Spinal cord (tissue), 10 donors: Measurements from ENCODE around the gene EIF4A2. TPM values are rescaled to one million over a fixed set of nuclear protein-coding genes. Genes with fewer than 3 reads are reported as not detected.

ENCODE experiments used
- DNase-seq, 6 donors: peaks; one replicate each; pipeline versions ENCODE4 v3.0.0 to v3.0.0-alpha.2; 2013 to 2015; ENCODE audit warnings: low spot score in 6 of 6, low read depth in 4 of 6
- H3K27ac ChIP-seq: one replicate; pipeline ENCODE4 v1.5.1; 2013; ENCODE audit warnings: low read depth, low read length, control low read depth
- H3K27me3 ChIP-seq: one replicate; pipeline ENCODE4 v1.6.1; 2013; ENCODE audit warnings: low read length; ENCODE audit not compliant: control insufficient read depth, insufficient read depth
- H3K36me3 ChIP-seq: one replicate; pipeline ENCODE4 v1.6.1; 2013; ENCODE audit warnings: low read length; ENCODE audit not compliant: control insufficient read depth, insufficient read depth
- H3K4me1 ChIP-seq: one replicate; pipeline ENCODE4 v1.6.1; 2013; ENCODE audit warnings: low read length; ENCODE audit not compliant: control insufficient read depth, insufficient read depth
- H3K4me3 ChIP-seq: one replicate; pipeline ENCODE4 v1.5.1; 2013; ENCODE audit warnings: low read depth, low read length, control low read depth
- H3K9me3 ChIP-seq: one replicate; pipeline ENCODE4 v1.6.1; 2013; ENCODE audit warnings: low read length; ENCODE audit not compliant: control insufficient read depth, insufficient read depth
- WGBS: methylation state at CpG from one replicate; pipeline ENCODE4 v1.1.5; 2013; ENCODE audit warnings: missing lambda C conversion rate; ENCODE audit not compliant: insufficient coverage; 5-methylcytosine and 5-hydroxymethylcytosine counted together
- polyA plus RNA-seq, 2 donors: library from polyadenylated mRNA; unstranded; fragments of 120-200 nt; gene quantifications; one replicate each; pipeline ENCODE4 v1.2.1, GENCODE V29; 2013; ENCODE audit not compliant: insufficient read length in 2 of 2
- total RNA-seq, 2 donors: library from RNA; depleted of rRNA in 1 of 2; stranded (reverse); fragments of 120-200 nt in 1 of 2; fragments of >200 nt in 1 of 2; gene quantifications; one replicate each; pipeline versions ENCODE4 v1.2.3 to v1.2.4, GENCODE V29; 2013 to 2014
- donor health status: healthy.

The EIF4A2 gene
- total and polyA plus RNA-seq, 4 donors = 611 to 784 (median 662) TPM

DNA sequence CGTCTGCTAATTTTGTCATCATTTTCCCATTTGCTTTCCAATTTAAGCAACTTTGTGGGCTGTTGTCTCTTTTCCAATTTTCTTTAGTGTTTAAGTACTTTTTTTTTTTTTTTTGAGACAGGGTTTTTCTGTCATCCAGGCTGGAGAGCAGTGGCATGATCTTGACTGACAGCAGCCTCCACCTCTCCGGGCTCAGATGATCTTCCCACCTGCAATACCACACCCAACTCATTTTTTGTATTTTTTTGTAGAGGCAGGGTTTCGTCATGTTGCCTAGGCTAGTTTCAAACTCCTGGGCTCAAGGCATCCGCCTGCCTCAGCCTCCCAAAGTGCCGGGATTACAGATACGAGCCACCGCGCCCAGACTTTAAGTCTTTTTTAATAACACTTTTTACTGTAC is 26.2 kb upstream of the EIF4A2 start:
- Histone ChIP-seq H3K27me3 (no peaks in the 10 kb centered on the region), H3K4me1 (no peaks in the 10 kb centered on the region), H3K27ac (no peak overlapping the region), H3K9me3 (no peaks in the 10 kb centered on the region), H3K4me3 (no peak overlapping the region), H3K36me3 (no peaks in the 10 kb centered on the region)
- DNase-seq = no peak
- 87% methylated on average over 3 of the region's 8 CpGs for WGBS

DNA sequence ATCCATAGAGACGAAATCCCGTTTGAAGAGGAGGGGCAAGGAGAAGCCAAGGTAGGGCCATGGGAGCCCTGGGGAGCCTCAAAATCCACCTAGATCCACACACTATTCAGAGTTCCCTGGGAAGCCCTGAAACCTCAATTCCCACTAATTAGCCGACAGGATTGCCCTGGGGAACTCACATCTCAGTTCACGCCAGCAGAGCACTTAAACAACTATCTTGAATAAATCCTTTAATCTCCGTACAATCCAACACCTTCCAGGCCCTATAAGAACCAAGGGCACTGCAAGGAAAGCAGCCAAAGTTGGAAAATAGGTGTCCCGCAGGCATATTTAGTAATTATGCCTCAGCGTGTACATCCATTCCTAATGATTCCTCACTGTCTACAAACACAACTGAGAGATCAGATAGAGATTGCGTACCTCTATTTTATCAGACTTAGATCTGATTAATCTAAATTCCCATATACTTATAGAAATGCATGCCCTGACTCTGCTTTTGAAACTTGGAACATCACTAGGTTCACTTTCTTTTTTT is 25.6 kb upstream of the EIF4A2 start:
- no peaks in the 10 kb centered on the region for H3K4me1 ChIP-seq
- no peak overlapping the region for H3K4me3 ChIP-seq
- DNase-seq = no peak
- no peaks in the 10 kb centered on the region for H3K36me3 ChIP-seq
- H3K27ac ChIP-seq = no peak overlapping the region
- H3K27me3 ChIP-seq = no peaks in the 10 kb centered on the region
- WGBS = 84% methylated on average over 5 of the region's 8 CpGs
- no peaks in the 10 kb centered on the region for H3K9me3 ChIP-seq

DNA sequence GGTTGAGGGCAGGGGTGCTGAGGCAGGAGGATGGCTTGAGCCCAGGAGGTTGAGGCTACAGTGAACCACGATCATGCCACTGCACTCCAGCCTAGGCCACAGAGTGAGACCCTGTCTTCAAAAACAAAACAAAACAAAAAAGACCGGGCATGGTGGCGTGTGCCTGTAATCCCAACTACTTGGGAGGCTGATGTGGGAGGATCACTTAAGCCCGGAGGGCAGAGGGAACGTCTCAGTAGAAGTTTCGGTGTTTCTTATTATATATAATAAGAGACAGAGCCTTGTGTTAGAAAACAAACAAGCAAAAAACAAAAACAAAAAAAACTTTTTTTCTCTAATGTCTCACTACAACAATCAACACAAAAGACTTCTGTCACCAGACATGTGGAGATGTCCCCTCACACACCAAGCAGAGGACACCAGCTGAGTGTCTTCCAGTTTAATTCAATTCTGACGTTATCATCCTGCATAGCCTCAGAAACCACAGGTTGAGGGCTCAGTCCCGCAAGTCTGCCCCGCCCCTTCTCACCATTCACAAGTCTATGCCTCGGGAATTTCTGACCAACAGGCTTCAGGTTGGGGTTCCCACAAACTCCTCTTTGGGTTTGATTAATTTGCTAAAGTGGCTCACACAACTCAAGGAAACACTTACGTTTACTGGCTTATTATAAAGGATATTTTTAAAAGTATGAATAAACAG is 24.0 kb upstream of the EIF4A2 start:
- Histone ChIP-seq H3K4me3 (no peak overlapping the region), H3K27ac (no peak overlapping the region), H3K27me3 (no peaks in the 10 kb centered on the region), H3K9me3 (no peaks in the 10 kb centered on the region), H3K36me3 (no peaks in the 10 kb centered on the region), H3K4me1 (no peaks in the 10 kb centered on the region)
- 43% methylated on average over 1 of the region's 11 CpGs for WGBS
- no peak for DNase-seq

- Histone ChIP-seq H3K27ac (no peak overlapping the region), H3K9me3 (no peaks in the 10 kb centered on the region), H3K4me3 (no peak overlapping the region), H3K4me1 (no peaks in the 10 kb centered on the region), H3K27me3 (no peaks in the 10 kb centered on the region), H3K36me3 (no peaks in the 10 kb centered on the region)
- DNase-seq = no peak
- WGBS = 95% methylated on average over 10 of the region's 10 CpGs
These were observed 23.1 kb upstream of the EIF4A2 start for GRCh38 chr3:186760141-186760833.

DNA sequence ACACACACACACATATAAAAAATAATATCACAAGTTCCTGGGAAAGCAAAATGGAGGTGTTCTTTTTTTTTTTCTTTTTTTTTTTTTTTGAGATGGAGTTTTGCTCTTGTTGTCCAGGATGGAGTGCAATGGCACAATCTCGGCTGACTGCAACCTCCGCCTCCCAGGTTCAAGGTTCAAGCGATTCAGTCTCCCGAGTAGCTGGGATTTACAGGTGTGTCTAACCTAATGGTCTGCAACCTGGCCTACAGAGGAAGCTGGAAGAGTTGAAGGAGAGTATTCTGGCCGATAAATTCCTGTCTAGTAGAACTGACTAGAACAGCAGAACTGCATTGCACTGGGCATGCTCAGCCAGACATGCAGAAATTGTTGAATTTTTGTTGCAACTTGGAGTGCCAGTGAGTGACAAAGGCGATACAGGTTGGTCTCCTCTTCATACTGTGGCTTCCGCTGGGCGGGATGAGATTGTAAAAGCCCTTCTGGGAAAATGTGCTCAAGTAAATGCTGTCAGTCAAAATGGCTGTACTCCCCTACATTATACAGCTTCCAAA is 22.4 kb upstream of the EIF4A2 start:
- Histone ChIP-seq H3K4me1 (no peaks in the 10 kb centered on the region), H3K27me3 (no peaks in the 10 kb centered on the region), H3K4me3 (no peak overlapping the region), H3K9me3 (no peaks in the 10 kb centered on the region), H3K36me3 (no peaks in the 10 kb centered on the region), H3K27ac (no peak overlapping the region)
- no peak for DNase-seq
- WGBS = 94% methylated on average over 6 of the region's 8 CpGs

- Histone ChIP-seq H3K4me3 (peak overlapping the region; percentile 40), H3K27ac (no peak overlapping the region)
- 16% methylated on average over 23 of the region's 26 CpGs for WGBS
These were observed 11.1 kb upstream of the EIF4A2 start for GRCh38 chr3:186772281-186772694.

GRCh38 chr3:186772701-186773417 is 10.5 kb upstream of the EIF4A2 start:
- 14% methylated on average over 27 of the region's 28 CpGs for WGBS
- Histone ChIP-seq H3K36me3 (no peaks in the 10 kb centered on the region), H3K27me3 (no peaks in the 10 kb centered on the region), H3K9me3 (no peaks in the 10 kb centered on the region), H3K4me1 (peaks cover 15% of the 10 kb centered on the region), H3K27ac (no peak overlapping the region), H3K4me3 (peak overlapping the region; percentile 40)
- DNase-seq = peak in 2 of 6 donors; percentile 56 to 68

More at GRCh38 chr3:186772281-186772694, 11.1 kb upstream of the EIF4A2 start:
- H3K4me1 ChIP-seq = peaks cover 15% of the 10 kb centered on the region
- H3K27me3 ChIP-seq = no peaks in the 10 kb centered on the region
- no peaks in the 10 kb centered on the region for H3K9me3 ChIP-seq
- peak in 1 of 6 donors; percentile 45 for DNase-seq
- no peaks in the 10 kb centered on the region for H3K36me3 ChIP-seq

DNA sequence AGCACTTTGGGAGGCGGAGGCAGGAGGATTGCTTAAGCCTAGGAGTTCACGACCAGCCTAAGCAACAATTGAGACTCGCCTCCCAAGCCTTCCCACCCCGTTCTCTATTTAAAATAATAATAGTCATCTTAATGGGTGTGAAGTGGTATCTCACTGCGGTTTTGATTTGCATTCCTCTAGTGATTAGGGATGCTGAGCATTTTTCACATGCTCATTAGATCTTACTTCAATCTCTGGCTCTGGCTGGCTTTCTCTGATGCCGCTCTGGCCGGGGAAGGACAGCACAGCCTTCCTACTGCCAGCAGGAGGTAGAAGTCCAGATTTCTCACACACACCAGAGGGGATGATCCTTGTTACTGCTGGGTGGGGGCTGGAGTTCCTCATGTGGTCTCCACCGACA is 7.4 kb upstream of the EIF4A2 start:
- peaks cover 15% of the 10 kb centered on the region for H3K4me1 ChIP-seq
- no peak for DNase-seq
- no peaks in the 10 kb centered on the region for H3K27me3 ChIP-seq
- no peaks in the 10 kb centered on the region for H3K36me3 ChIP-seq
- no peak overlapping the region for H3K27ac ChIP-seq
- 46% methylated on average over 3 of the region's 8 CpGs for WGBS
- H3K4me3 ChIP-seq = no peak overlapping the region
- no peaks in the 10 kb centered on the region for H3K9me3 ChIP-seq

DNA sequence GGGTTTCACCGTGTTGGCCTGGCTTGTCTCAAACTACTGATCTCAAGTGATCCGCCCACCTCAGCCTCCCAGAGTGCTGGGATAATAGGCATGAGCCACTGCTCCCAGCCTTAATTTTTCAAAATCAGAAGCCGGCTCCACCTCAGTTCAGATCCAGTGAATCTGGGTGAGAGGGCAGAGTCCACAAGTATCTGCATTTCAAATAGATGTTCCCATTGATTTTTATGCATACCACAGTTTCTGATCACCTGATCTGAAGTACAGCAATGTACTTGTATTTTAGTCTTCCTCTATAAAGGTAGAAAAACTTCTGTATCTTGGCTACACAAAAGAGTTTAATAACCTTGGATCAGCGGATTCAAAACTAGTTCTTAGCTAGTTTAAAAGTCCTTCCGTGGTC is 4.2 kb upstream of the EIF4A2 start:
- DNase-seq = no peak
- 48% methylated on average over 2 of the region's 5 CpGs for WGBS
- H3K27me3 ChIP-seq = no peaks in the 10 kb centered on the region
- H3K27ac ChIP-seq = no peak overlapping the region
- H3K4me1 ChIP-seq = no peaks in the 10 kb centered on the region
- no peak overlapping the region for H3K4me3 ChIP-seq
- peaks cover 5% of the 10 kb centered on the region for H3K36me3 ChIP-seq
- no peaks in the 10 kb centered on the region for H3K9me3 ChIP-seq
